Activated CD4-positive, alpha-beta T cell treated with anti-CD3 and anti-CD28 coated beads, Interleukin-2, amount 10 ng/mL, durations not matched to agents 24 days and 14 days (primary cell): ENCODE measurements around the gene PTGER2. TPM values are rescaled to one million over a fixed set of nuclear protein-coding genes. Genes with fewer than 3 reads are reported as not detected.

Experiments
- DNase-seq: peaks from one replicate; pipeline ENCODE4 v3.0.0; 2022
- H3K27ac Mint-ChIP-seq: one replicate; pipeline ENCODE4 v1.8.0; 2022; ENCODE audit warnings: mild to moderate bottlenecking, mixed read lengths
- H3K27me3 Mint-ChIP-seq: one replicate; pipeline ENCODE4 v1.8.0; 2022; ENCODE audit warnings: mixed read lengths
- H3K36me3 Mint-ChIP-seq: one replicate; pipeline ENCODE4 v1.8.0; 2022; ENCODE audit warnings: low read depth, mild to moderate bottlenecking, mixed read lengths
- H3K4me1 Mint-ChIP-seq: one replicate; pipeline ENCODE4 v1.8.0; 2021; ENCODE audit warnings: mixed read lengths
- H3K4me3 Mint-ChIP-seq: one replicate; pipeline ENCODE4 v1.8.0; 2022; ENCODE audit warnings: mild to moderate bottlenecking, moderate library complexity, mixed read lengths
- H3K9me3 Mint-ChIP-seq: one replicate; pipeline ENCODE4 v1.8.0; 2021; ENCODE audit warnings: mixed read lengths
- intact Hi-C: fragments of 100-400 bp; cut with micrococcal nuclease; formaldehyde crosslinking; loops from one replicate; pipeline ENCODE4 v1.15.1; 2023
- total RNA-seq: library from RNA; stranded (reverse); gene quantifications from 2 replicates; pipeline ENCODE4 v1.2.3, GENCODE V29; 2022

Gene PTGER2
- total RNA-seq, 1 donor from 2014 or later = 66.7 TPM

DNA sequence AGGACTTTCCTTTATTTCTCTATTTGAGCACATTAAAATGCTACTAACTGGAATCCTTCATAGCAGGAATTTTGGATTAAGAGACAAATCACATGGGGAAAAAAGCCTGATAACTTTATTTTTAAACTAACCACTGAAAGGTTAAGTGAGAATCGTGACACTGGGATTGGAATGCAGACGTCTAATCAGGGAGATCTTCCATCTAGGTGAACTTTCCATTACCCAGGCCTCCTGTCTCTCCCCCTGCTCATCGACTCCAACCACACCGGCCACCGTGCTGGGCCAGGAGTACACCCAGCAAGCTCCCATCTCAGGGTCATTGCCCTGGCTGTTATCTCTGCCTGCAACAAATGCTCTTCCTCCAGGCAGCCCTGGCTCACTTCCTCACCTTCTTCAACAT is 19.0 kb downstream of the PTGER2 start:
- peaks cover 8% of the 10 kb centered on the region for H3K9me3 Mint-ChIP-seq
- DNase-seq = no peak
- peaks cover 46% of the 10 kb centered on the region for H3K4me1 Mint-ChIP-seq
- H3K36me3 Mint-ChIP-seq = peaks cover 59% of the 10 kb centered on the region
- H3K27me3 Mint-ChIP-seq = no peaks in the 10 kb centered on the region
- intact Hi-C loops = no loop called here
- no peak overlapping the region for H3K4me3 Mint-ChIP-seq
- H3K27ac Mint-ChIP-seq = peak overlapping the region; percentile 72

DNA sequence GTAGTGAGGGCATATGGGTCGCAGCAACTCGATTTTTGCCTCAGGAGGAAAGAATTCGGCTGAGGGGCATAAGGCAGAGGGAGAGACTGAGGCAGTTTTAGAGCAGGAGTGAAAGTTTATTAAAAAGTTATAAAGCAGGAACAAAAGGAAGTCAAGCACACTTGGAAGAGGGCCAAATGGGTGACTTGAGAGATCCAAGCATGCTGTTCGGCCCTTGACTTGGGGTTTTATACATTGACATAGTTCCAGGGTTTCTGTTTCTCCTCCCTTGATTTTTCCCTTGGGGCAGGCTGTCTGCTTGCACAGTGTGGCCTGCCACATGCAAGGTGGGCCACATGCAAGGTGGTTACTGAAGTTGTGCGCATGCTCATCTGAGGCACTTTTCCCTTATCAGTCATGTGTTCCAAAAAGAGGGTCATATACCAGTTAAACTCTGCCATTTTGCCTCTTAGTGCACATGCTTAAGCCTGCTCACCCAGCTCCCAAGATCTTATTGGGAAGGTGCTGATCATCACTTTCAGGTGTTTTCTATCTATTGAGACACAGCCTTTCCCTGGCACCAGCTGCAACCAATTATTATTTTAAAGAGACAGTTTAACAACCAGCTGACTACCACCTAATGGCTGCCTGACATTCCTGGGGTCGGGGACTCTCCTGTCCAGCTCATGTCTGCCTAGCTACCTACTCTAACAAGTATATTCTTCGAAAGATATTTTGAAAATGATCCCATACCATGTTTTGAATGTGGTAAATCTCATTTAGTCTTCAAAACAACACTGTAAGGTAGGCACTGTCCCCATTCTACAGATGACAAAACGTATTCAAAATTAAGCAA is 19.9 kb downstream of the PTGER2 start:
- no peak overlapping the region for H3K27ac Mint-ChIP-seq
- H3K36me3 Mint-ChIP-seq = peaks cover 55% of the 10 kb centered on the region
- H3K27me3 Mint-ChIP-seq = no peaks in the 10 kb centered on the region

DNA sequence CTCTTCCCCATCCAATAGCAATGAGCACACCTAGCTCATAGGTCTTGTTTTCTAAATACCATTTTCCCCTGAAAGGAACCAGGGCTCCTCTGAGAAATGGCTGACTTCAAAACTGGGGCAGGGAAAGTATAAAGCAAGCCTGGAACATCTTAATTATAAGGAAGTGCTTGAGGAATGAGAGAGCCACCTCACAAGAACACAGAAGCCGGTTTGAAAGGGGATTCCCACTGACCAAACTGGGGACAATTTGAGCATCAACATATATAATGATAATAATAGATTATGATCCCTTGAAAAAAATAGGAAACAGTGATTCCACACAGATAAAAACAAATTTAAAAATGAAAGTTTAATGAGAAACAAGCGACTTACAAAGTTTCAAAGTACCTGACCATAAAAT is 22.1 kb downstream of the PTGER2 start:
- H3K27me3 Mint-ChIP-seq = no peaks in the 10 kb centered on the region

More for the DNA sequence above, 19.9 kb downstream of the PTGER2 start:
- Mint-ChIP-seq H3K9me3 (peaks cover 8% of the 10 kb centered on the region), H3K4me3 (no peak overlapping the region), H3K4me1 (peaks cover 49% of the 10 kb centered on the region)
- DNase-seq = peak; percentile 56
- intact Hi-C loops = no loop called here

DNA sequence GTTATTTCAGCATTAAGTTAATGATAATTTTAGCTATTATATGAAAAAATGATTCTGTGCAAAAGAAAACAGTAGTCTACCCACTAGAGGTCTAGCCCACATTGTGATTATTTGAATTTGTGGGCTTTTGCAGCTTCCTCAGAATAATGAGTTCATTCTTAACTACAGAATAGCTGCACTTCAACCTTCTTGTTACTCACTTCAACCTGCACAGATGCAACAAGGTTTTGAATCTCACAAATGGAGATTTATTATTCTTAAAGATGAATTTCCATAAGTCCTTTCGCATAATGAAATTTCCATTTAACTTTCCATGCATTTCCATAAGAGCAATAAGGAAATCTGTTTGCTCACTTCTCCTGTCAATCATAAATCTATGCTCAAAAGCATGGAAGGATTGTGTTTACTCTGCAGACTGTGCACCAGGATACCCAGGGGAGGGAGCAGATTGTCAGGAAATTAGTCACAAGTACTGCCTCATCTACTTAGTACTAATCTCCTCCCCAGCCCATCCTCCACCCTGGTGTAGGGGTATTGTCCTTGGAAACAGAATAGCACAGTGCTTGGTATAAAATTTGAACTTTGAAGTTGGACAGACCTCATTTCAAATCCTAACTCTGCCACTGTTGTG is 24.1 kb downstream of the PTGER2 start:
- Mint-ChIP-seq H3K27me3 (no peaks in the 10 kb centered on the region), H3K27ac (peak overlapping the region; percentile 74), H3K4me1 (peaks cover 39% of the 10 kb centered on the region), H3K9me3 (peaks cover 18% of the 10 kb centered on the region), H3K36me3 (peaks cover 26% of the 10 kb centered on the region), H3K4me3 (no peak overlapping the region)
- intact Hi-C loops = no loop called here
- DNase-seq = peak; percentile 62

More for the DNA sequence above, 22.1 kb downstream of the PTGER2 start:
- Mint-ChIP-seq H3K9me3 (peaks cover 15% of the 10 kb centered on the region), H3K27ac (no peak overlapping the region), H3K4me1 (peaks cover 42% of the 10 kb centered on the region), H3K4me3 (no peak overlapping the region), H3K36me3 (peaks cover 44% of the 10 kb centered on the region)
- intact Hi-C loops = no loop called here
- peak; percentile 49 for DNase-seq

DNA sequence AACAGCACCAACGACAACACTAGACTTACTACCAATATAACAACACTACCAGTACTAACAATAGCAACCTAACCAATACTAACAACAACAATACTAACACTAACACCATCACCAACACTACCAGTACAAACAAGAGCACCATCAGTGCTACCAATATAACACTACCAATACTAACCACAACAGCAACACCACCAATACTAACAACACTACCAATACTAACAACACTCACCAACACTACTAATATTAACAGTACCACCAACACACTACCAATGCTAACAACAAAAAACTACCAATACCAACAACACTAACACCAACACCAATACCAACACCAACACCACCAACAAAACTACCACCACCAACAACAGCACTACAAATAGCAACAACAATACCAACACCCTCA is 25.1 kb downstream of the PTGER2 start:
- Mint-ChIP-seq H3K4me3 (no peak overlapping the region), H3K36me3 (peaks cover 22% of the 10 kb centered on the region), H3K4me1 (peaks cover 35% of the 10 kb centered on the region), H3K27ac (no peak overlapping the region), H3K27me3 (peaks cover 1% of the 10 kb centered on the region), H3K9me3 (peaks cover 26% of the 10 kb centered on the region)
- intact Hi-C loops = no loop called here
- peak; percentile 47 for DNase-seq

DNA sequence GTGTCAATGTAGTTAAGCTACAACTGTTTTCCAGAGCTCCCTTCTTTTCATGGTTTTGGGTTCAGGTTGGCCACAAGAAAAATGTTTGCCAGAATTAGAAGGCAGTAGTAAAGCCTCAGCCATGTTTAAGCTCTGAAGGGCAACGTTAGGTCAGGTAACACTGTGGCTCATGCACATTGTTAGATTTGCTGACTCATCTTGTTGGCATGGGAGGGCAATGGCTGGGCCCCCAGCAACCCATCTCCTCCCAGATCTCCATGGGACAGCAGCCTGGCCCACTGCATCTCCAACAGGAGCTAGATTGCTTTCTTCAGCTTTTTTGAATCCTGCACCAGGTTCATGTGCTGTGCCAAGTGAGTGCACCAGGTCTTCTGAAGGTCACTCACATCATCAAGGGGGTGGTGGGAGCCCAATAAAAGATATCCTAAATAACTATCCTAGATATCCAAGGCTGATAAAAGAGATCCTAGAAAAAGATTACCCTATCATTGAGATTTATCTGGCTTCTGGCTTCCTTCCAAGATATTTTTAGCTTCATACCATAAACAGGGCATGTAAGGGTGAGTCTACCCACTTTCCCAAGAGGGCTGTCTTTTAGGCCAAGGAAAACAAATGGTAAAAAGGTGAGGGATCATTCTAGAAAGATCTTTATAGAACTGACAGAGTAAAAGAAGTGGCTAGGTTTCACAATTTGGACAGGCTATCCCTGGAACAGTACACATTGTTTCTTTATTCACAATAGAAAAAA is 28.9 kb downstream of the PTGER2 start:
- H3K27ac Mint-ChIP-seq = no peak overlapping the region
- DNase-seq = no peak
- peaks cover 41% of the 10 kb centered on the region for H3K9me3 Mint-ChIP-seq
- peaks cover 23% of the 10 kb centered on the region for H3K4me1 Mint-ChIP-seq
- peaks cover 6% of the 10 kb centered on the region for H3K27me3 Mint-ChIP-seq
- peaks cover 20% of the 10 kb centered on the region for H3K36me3 Mint-ChIP-seq
- intact Hi-C loops = no loop called here
- H3K4me3 Mint-ChIP-seq = no peak overlapping the region

DNA sequence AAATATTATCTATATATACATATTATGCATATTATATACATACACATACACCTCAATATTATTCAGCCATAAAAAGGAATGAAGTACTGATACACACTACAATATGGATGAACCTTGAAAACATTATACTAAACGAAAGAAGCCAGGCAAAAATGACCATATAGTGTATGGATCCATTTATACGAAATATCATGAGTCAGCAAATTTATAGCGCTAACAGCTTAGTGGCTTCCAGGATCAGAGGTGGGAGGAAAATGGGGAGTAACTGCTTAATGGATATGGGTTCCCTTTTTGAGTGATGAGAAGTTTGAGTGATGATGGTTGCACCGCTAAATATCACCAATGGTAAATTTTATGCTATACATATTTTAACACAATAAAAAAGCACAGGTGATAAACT is 32.7 kb downstream of the PTGER2 start:
- DNase-seq = no peak
- no peak overlapping the region for H3K27ac Mint-ChIP-seq
- no peak overlapping the region for H3K4me3 Mint-ChIP-seq
- peaks cover 34% of the 10 kb centered on the region for H3K9me3 Mint-ChIP-seq
- peaks cover 6% of the 10 kb centered on the region for H3K27me3 Mint-ChIP-seq
- H3K4me1 Mint-ChIP-seq = peaks cover 38% of the 10 kb centered on the region
- intact Hi-C loops = no loop called here
- H3K36me3 Mint-ChIP-seq = peaks cover 28% of the 10 kb centered on the region

DNA sequence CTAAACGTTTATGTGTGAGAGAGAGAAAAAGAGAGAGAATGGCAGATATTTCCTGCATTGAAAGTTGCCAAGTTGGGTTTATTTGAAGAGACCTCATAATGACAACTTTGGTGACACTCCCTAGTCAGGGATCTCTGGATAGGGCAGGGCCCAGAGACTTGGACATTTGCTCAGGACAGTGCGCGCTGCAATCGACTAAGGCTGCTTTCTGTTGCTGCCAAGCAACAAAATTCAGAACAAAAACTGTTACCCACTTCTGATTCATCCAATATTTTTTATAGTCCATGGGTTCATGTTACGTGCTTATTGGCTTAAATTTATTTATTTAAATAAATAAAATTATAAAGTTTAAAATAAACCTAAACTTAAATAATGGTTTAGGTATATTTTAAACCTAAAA is 34.2 kb downstream of the PTGER2 start:
- Mint-ChIP-seq H3K27ac (no peak overlapping the region), H3K9me3 (peaks cover 30% of the 10 kb centered on the region), H3K27me3 (peaks cover 6% of the 10 kb centered on the region), H3K4me1 (peaks cover 43% of the 10 kb centered on the region), H3K4me3 (no peak overlapping the region), H3K36me3 (peaks cover 28% of the 10 kb centered on the region)
- intact Hi-C loops = no loop called here
- DNase-seq = no peak

DNA sequence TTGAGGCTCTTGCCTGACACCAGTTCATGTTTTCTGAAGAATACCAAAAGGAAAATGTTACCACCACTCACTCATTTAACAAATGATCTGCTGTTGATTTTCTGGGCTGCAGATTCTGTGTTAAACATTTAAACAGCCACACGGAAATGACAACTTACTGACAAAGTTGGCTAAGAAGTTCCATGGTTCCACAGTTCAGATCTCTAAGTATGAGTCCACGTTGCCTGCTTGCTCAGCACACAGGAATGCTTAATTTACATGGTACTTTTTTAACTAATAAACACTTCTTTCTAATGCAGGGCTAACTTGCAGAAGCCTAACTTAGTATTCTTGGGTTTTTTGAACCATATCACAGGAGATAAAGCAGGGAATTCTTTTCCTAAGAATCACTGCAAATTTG is 34.7 kb downstream of the PTGER2 start:
- Mint-ChIP-seq H3K36me3 (peaks cover 25% of the 10 kb centered on the region), H3K27me3 (peaks cover 4% of the 10 kb centered on the region), H3K4me3 (peak overlapping the region; percentile 23), H3K27ac (peak overlapping the region; percentile 80), H3K9me3 (peaks cover 25% of the 10 kb centered on the region), H3K4me1 (peaks cover 42% of the 10 kb centered on the region)
- DNase-seq = no peak
- intact Hi-C loops = no loop called here

DNA sequence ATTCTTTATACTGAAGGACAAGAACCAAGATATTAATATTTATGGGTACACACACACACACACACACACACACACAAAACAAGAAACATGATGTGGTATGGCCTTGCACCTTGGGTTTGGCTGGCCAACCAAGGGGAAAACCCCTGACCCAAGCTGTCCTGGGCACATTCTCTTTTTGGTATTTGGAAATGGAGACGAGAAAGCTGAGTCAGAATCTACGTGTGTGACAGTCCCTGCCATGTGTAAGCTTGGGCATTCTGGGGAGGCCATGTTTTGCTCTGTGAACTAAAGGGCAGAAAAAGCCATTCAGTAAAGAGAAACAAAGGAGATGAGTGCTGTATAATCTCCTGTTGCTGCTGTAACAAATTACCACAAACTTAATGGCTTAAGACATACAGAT is 35.6 kb downstream of the PTGER2 start:
- intact Hi-C loops = no loop called here
- Mint-ChIP-seq H3K9me3 (peaks cover 20% of the 10 kb centered on the region), H3K27ac (peak overlapping the region; percentile 99), H3K4me1 (peaks cover 50% of the 10 kb centered on the region), H3K36me3 (peaks cover 22% of the 10 kb centered on the region), H3K27me3 (peaks cover 4% of the 10 kb centered on the region), H3K4me3 (peak overlapping the region; percentile 20)
- DNase-seq = peak; percentile 64

DNA sequence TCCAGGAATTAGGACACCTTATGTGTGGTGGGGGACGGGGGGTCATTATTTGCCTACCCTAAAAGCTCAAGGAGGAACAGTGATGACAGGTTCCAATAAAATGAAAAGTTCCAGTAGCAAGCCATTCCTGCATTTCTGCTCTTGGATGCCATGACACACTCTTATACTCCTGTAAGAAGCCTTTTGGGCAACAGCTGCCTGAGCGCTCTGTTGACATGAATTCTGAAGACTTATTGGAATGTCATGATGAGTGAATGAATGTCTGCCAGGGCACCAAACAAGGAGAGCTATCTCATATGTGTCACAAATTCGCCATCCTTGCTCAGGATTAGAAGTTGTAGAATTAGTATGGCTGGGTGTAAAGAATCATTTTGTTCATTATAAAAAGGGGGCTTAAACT is 36.3 kb downstream of the PTGER2 start:
- peaks cover 57% of the 10 kb centered on the region for H3K4me1 Mint-ChIP-seq

DNA sequence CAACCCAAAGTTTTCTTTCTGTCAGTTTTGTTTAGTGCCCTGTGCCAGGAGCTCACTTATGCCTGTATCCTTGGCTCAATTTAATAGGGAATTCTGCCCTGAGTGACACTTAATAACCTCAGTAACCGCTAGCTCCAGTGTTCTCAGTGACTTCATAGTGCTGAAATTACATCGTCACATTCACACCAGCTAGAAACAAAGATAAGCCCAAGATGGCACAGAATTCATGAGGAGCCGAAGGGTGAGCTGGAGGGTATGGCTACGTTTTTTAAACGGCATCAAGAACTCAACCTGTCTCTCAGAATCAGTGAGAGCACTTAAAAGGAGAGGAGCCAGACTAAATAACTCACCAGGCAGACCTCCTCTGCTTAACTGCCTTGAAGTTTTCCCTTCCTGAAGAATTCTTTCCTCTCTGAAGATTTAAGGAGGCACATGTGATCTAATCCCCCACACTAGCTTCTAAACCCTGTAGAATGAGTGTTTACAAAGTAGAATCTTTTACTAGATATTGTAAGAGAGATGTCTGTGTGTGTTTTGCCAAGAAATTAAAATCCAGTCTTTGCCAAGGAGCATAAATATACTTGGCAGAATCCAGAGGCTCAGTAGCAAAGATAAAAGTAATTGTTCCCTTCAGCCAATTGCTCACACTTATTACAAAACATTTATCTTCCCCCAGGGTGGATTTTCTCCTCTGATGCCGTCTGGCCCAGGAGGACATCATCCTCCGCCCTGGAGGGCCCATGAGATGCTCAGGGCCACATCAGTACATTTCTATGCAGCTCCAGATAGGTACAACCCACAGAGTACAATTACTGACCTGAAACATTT is 37.3 kb downstream of the PTGER2 start:
- peak; percentile 82 for DNase-seq

More for the DNA sequence above, 36.3 kb downstream of the PTGER2 start:
- no peak for DNase-seq
- H3K36me3 Mint-ChIP-seq = peaks cover 22% of the 10 kb centered on the region
- H3K27ac Mint-ChIP-seq = peak overlapping the region; percentile 99
- no peaks in the 10 kb centered on the region for H3K27me3 Mint-ChIP-seq
- intact Hi-C loops = no loop called here
- peak overlapping the region; percentile 5 for H3K4me3 Mint-ChIP-seq
- peaks cover 19% of the 10 kb centered on the region for H3K9me3 Mint-ChIP-seq

DNA sequence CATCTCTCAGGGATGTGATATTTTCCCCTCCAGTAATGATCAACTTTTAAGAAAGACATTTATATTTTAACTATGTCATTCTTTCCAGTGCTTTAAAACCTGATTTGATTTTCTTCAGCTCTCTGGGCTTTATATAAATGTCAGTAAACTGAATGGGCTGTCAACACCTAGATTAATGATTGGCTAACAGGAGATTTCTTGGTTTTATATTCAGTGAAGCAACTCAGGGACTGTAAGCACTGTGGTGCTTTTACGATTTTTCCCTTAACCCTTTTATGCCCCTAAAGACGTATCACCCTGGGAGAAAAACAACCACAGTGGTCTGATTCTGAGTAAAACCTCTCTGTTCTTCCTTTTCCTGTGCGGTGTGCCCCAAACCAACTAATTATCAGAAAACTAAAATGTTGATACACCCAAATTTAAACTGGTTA is 38.0 kb downstream of the PTGER2 start:
- peak; percentile 93 for DNase-seq
- Mint-ChIP-seq H3K9me3 (peaks cover 9% of the 10 kb centered on the region), H3K36me3 (peaks cover 22% of the 10 kb centered on the region), H3K4me1 (peaks cover 63% of the 10 kb centered on the region), H3K27me3 (no peaks in the 10 kb centered on the region), H3K27ac (peak overlapping the region; percentile 99), H3K4me3 (peak overlapping the region; percentile 81)
- intact Hi-C loops = loop anchor here (1.0 kb wide), 8 partner anchors 27 to 505 kb away; partner anchors contain the start of genes GPR137C and TXNDC16

More for the DNA sequence above, 37.3 kb downstream of the PTGER2 start:
- Mint-ChIP-seq H3K27ac (peak overlapping the region; percentile 99), H3K4me3 (peak overlapping the region; percentile 81), H3K9me3 (peaks cover 13% of the 10 kb centered on the region), H3K4me1 (peaks cover 64% of the 10 kb centered on the region), H3K36me3 (peaks cover 22% of the 10 kb centered on the region), H3K27me3 (no peaks in the 10 kb centered on the region)
- intact Hi-C loops = loop anchor here (1.0 kb wide), 8 partner anchors 26 to 504 kb away; partner anchors contain the start of genes GPR137C and TXNDC16
